H9 (cell line): ENCODE results near the gene DCUN1D5. TPM values are rescaled to one million over a fixed set of nuclear protein-coding genes. Genes with fewer than 3 reads are reported as not detected.

Experiments used
- DNase-seq: peaks from one replicate; pipeline ENCODE4 v3.0.0-alpha.2; 2017
- H2AFZ ChIP-seq: one replicate; pipeline ENCODE4 v1.6.1; 2013; ENCODE audit warnings: mild to moderate bottlenecking, low read length, control low read depth, moderate library complexity
- H2AK5ac ChIP-seq: 2 replicates; pipeline ENCODE4 v1.6.1; 2013; ENCODE audit warnings: low read length, control low read depth, mixed read lengths; ENCODE audit not compliant: insufficient read length
- H2BK120ac ChIP-seq: one replicate; pipeline ENCODE4 v1.6.1; 2013; ENCODE audit warnings: low read depth, mild to moderate bottlenecking, low read length, control low read depth, inconsistent platforms; ENCODE audit not compliant: poor library complexity, severe bottlenecking
- H2BK12ac ChIP-seq: 2 replicates; pipeline ENCODE4 v1.6.1; 2013; ENCODE audit warnings: low read length, control low read depth, mixed read lengths, low read depth; ENCODE audit not compliant: insufficient read length
- H2BK15ac ChIP-seq: 2 replicates; pipeline ENCODE4 v1.6.1; 2013; ENCODE audit warnings: low read depth, low read length, control low read depth
- H2BK20ac ChIP-seq: one replicate; pipeline ENCODE4 v1.6.1; 2013; ENCODE audit warnings: low read depth, mild to moderate bottlenecking, low read length, control low read depth, inconsistent platforms; ENCODE audit not compliant: poor library complexity, severe bottlenecking
- H2BK5ac ChIP-seq: 2 replicates; pipeline ENCODE4 v1.6.1; 2013; ENCODE audit warnings: low read length, control low read depth, mixed read lengths; ENCODE audit not compliant: insufficient read length
- H3K14ac ChIP-seq: 2 replicates; pipeline ENCODE4 v1.6.1; 2013; ENCODE audit warnings: low read length, control low read depth; ENCODE audit not compliant: insufficient read depth
- H3K18ac ChIP-seq: 2 replicates; pipeline ENCODE4 v1.6.1; 2013; ENCODE audit warnings: low read depth, mild to moderate bottlenecking, mixed read lengths, low read length, control low read depth; ENCODE audit not compliant: insufficient read length
- H3K23ac ChIP-seq: 2 replicates; pipeline ENCODE4 v1.6.1; 2013; ENCODE audit warnings: low read length, control low read depth, mixed read lengths, low read depth; ENCODE audit not compliant: insufficient read length
- H3K23me2 ChIP-seq: 2 replicates; pipeline ENCODE4 v1.6.1; 2013; ENCODE audit warnings: low read depth, mild to moderate bottlenecking, mixed read lengths, low read length, control low read depth; ENCODE audit not compliant: insufficient read length, poor library complexity, severe bottlenecking
- H3K27ac ChIP-seq: 2 replicates; pipeline ENCODE4 v1.5.1; 2013; ENCODE audit warnings: low read length, control low read depth, mixed read lengths, low read depth; ENCODE audit not compliant: insufficient read length
- H3K27me3 ChIP-seq: 2 replicates; pipeline ENCODE4 v1.6.1; 2013; ENCODE audit warnings: low read length, control low read depth, inconsistent platforms; ENCODE audit not compliant: insufficient read depth
- H3K4ac ChIP-seq: 2 replicates; pipeline ENCODE4 v1.6.1; 2013; ENCODE audit warnings: low read depth, mild to moderate bottlenecking, control low read depth, inconsistent platforms, low read length, moderate library complexity
- H3K4me1 ChIP-seq: 2 replicates; pipeline ENCODE4 v1.6.1; 2013; ENCODE audit warnings: low read length, control low read depth, inconsistent platforms; ENCODE audit not compliant: insufficient read depth
- H3K4me2 ChIP-seq: 2 replicates; pipeline ENCODE4 v1.6.1; 2013; ENCODE audit warnings: low read length, control low read depth, mixed read lengths; ENCODE audit not compliant: insufficient read length, insufficient read depth
- H3K56ac ChIP-seq: 2 replicates; pipeline ENCODE4 v1.6.1; 2013; ENCODE audit warnings: low read depth, mild to moderate bottlenecking, mixed read lengths, low read length, control low read depth; ENCODE audit not compliant: insufficient read length
- H3K79me1 ChIP-seq: 2 replicates; pipeline ENCODE4 v1.6.1; 2013; ENCODE audit warnings: low read depth, mild to moderate bottlenecking, moderate library complexity, low read length, control low read depth, inconsistent platforms; ENCODE audit not compliant: insufficient read depth, poor library complexity, severe bottlenecking
- H3K79me2 ChIP-seq: 2 replicates; pipeline ENCODE4 v1.6.1; 2013; ENCODE audit warnings: low read length, control low read depth, inconsistent platforms; ENCODE audit not compliant: insufficient read depth
- H3K9ac ChIP-seq: 2 replicates; pipeline ENCODE4 v1.6.1; 2013; ENCODE audit warnings: low read length, control low read depth, mixed read lengths; ENCODE audit not compliant: insufficient read length; ENCODE audit errors: extremely low read depth
- H3K9me3 ChIP-seq: one replicate; pipeline ENCODE4 v1.6.1; 2013; ENCODE audit warnings: low read depth, low read length, inconsistent platforms; ENCODE audit not compliant: control insufficient read depth
- H3T11ph ChIP-seq: one replicate; pipeline ENCODE4 v1.6.1; 2013; ENCODE audit warnings: mild to moderate bottlenecking, low read length, control low read depth, inconsistent platforms
- H4K20me1 ChIP-seq: one replicate; pipeline ENCODE4 v1.6.1; 2013; ENCODE audit not compliant: control insufficient read depth, insufficient read length, insufficient read depth
- H4K5ac ChIP-seq: 2 replicates; pipeline ENCODE4 v1.6.1; 2013; ENCODE audit warnings: low read depth, mild to moderate bottlenecking, mixed read lengths, low read length, control low read depth; ENCODE audit not compliant: insufficient read length
- H4K8ac ChIP-seq: replicated peaks from 2 replicates; pipeline ENCODE4 v1.6.1; 2013; ENCODE audit warnings: low read length, control low read depth, mixed read lengths, low read depth; ENCODE audit not compliant: insufficient read length
- H4K91ac ChIP-seq: 2 replicates; pipeline ENCODE4 v1.6.1; 2013; ENCODE audit warnings: low read depth, mild to moderate bottlenecking, moderate library complexity, mixed read lengths, low read length, control low read depth; ENCODE audit not compliant: insufficient read length
- H3K27ac Mint-ChIP-seq, 3 experiments: 2 replicates in 2 of 3; 3 replicates in 1 of 3; pipeline ENCODE4 v1.8.0; 2020 to 2021; ENCODE audit warnings: mixed read lengths in 3 of 3, mild to moderate bottlenecking in 1 of 3, moderate library complexity in 1 of 3
- H3K27me3 Mint-ChIP-seq: 2 replicates; pipeline ENCODE4 v1.8.0; 2021; ENCODE audit warnings: low read depth, mild to moderate bottlenecking, moderate library complexity, mixed read lengths
- H3K36me3 Mint-ChIP-seq, 3 experiments: 2 replicates in 2 of 3; 3 replicates in 1 of 3; pipeline ENCODE4 v1.8.0; 2020 to 2021; ENCODE audit warnings: low read depth in 3 of 3, mixed read lengths in 3 of 3; ENCODE audit not compliant: insufficient read depth in 1 of 3
- H3K4me1 Mint-ChIP-seq, 2 experiments: 2 replicates each; pipeline ENCODE4 v1.8.0; 2020; ENCODE audit warnings: mixed read lengths in 2 of 2
- H3K4me3 Mint-ChIP-seq, 2 experiments: 2 replicates in 1 of 2; 3 replicates in 1 of 2; pipeline ENCODE4 v1.8.0; 2020 to 2021; ENCODE audit warnings: mild to moderate bottlenecking in 2 of 2, mixed read lengths in 2 of 2, moderate library complexity in 1 of 2
- H3K9me3 Mint-ChIP-seq, 2 experiments: 2 replicates in 1 of 2; 3 replicates in 1 of 2; pipeline ENCODE4 v1.8.0; 2020; ENCODE audit warnings: mild to moderate bottlenecking in 2 of 2, mixed read lengths in 2 of 2, moderate library complexity in 1 of 2
- CTCF ChIP-seq: fragments of 200-600 bp; sonication (generic); conservative IDR thresholded peaks from 3 replicates; pipeline ENCODE4 v1.8.0; 2021; ENCODE audit warnings: antibody characterized with exemption, mild to moderate bottlenecking
- WGBS: extraction: QIAGEN DNeasy Blood & Tissue Kit; methylation state at CpG from one replicate; pipeline ENCODE4 v1.1.7; 2013; ENCODE audit warnings: missing lambda C conversion rate, low lambda C conversion rate, mixed read lengths; ENCODE audit not compliant: insufficient read length; ENCODE audit errors: extremely low coverage; 5-methylcytosine and 5-hydroxymethylcytosine counted together
- total RNA-seq: library from RNA; stranded (reverse); gene quantifications from 2 replicates; pipeline ENCODE4 v1.2.1, GENCODE V29; 2021

Gene DCUN1D5
- total RNA-seq, 1 experiment from 2014 or later, result 86.7 TPM

GRCh38 chr11:103108933-103109817 lies 17.2 kb upstream of the DCUN1D5 start, which contains the start of gene DYNC2H1:
TSS of gene DYNC2H1 (plus strand) at chr11:103109426. CDS start at chr11:103109575, 149 bp downstream.
- peak within 1 kb of the TSS; percentile 59; the same call in 1 of the 2 replicates for H3K14ac ChIP-seq
- H3K27ac ChIP-seq, result no peak within 1 kb of the TSS
- no peak within 1 kb of the TSS for H2BK120ac ChIP-seq
- no peaks in the 10 kb centered on the region for H3K4me1 ChIP-seq
- Mint-ChIP-seq H3K4me3 (peak within 1 kb of the TSS; percentile 98), H3K36me3 (peaks cover 4 to 5% (median 5%) of the 10 kb centered on the region in 3 experiments; a peak in 5 of 7 replicates), H3K27me3 (peaks cover 2% of the 10 kb centered on the region; the same call in 1 of the 2 replicates), H3K27ac (peak within 1 kb of the TSS; percentile 79 to 98 (median 95)), H3K4me1 (peaks cover 2% of the 10 kb centered on the region in 2 experiments; a peak in 2 of 4 replicates), H3K9me3 (no peaks in the 10 kb centered on the region)
- H3K9ac ChIP-seq, result peak within 1 kb of the TSS; percentile 72
- H4K91ac ChIP-seq, result no peak within 1 kb of the TSS
- H3T11ph ChIP-seq, result no peak within 1 kb of the TSS
- no peak within 1 kb of the TSS for H3K18ac ChIP-seq
- no peak within 1 kb of the TSS for H4K5ac ChIP-seq
- no peak within 1 kb of the TSS for H2BK12ac ChIP-seq
- H2BK15ac ChIP-seq, result no peak within 1 kb of the TSS
- TF ChIP-seq CTCF, result peak; percentile 63
- H3K79me2 ChIP-seq, result no peaks in the 10 kb centered on the region
- H3K9me3 ChIP-seq, result no peaks in the 10 kb centered on the region
- H2AK5ac ChIP-seq, result no peak within 1 kb of the TSS
- H3K23me2 ChIP-seq, result peaks cover 6% of the 10 kb centered on the region
- peak within 1 kb of the TSS; percentile 100 for H2AFZ ChIP-seq
- H3K79me1 ChIP-seq, result no peaks in the 10 kb centered on the region
- H2BK5ac ChIP-seq, result no peak within 1 kb of the TSS
- no peak within 1 kb of the TSS for H4K8ac ChIP-seq
- H3K23ac ChIP-seq, result no peak within 1 kb of the TSS
- no peaks in the 10 kb centered on the region for H3K27me3 ChIP-seq
- H3K4ac ChIP-seq, result no peak within 1 kb of the TSS
- no peaks in the 10 kb centered on the region for H4K20me1 ChIP-seq
- DNase-seq, result peak; percentile 94
- no CpG with 5 or more reads among the region's 53 CpGs for WGBS
- H3K56ac ChIP-seq, result no peak within 1 kb of the TSS
- H3K4me2 ChIP-seq, result peak within 1 kb of the TSS; percentile 94
- H2BK20ac ChIP-seq, result no peak within 1 kb of the TSS
